ENCODE measurements around the gene RND2.

RND2 gene

GRCh38 chr17:43079641-43080302 lies 54.7 kb downstream of the RND2 start:
- no peak for FAIRE-seq
